CD14-positive monocyte (primary cell): Measurements from ENCODE around the gene BLOC1S4. TPM values are rescaled to one million over a fixed set of nuclear protein-coding genes. Genes with fewer than 3 reads are reported as not detected.
"Not testable (repeated sequence)": the region's sequence is repeated elsewhere in the genome, so short reads cannot be mapped to it uniquely, and the experiment has no call there.

ENCODE experiments used
- DNase-seq, 3 donors: peaks; one replicate each; pipeline ENCODE4 v3.0.0-alpha.2; 2011 to 2022
- H2AFZ ChIP-seq: 2 replicates; pipeline ENCODE4 v1.6.0; 2012; ENCODE audit warnings: mild to moderate bottlenecking, low read depth, low read length, inconsistent platforms; ENCODE audit not compliant: insufficient read depth, poor library complexity, severe bottlenecking
- H3K27ac ChIP-seq, 2 donors: 1 replicate in 1 of 2; 2 replicates in 1 of 2; pipeline ENCODE4 v1.5.1; 2012 to 2013; ENCODE audit warnings: low read length in 2 of 2, control low read depth in 1 of 2, inconsistent platforms in 1 of 2, low read depth in 1 of 2, mild to moderate bottlenecking in 1 of 2
- H3K27me3 ChIP-seq, 2 donors: one replicate each; pipeline versions ENCODE4 v1.6.0 to v1.6.1; 2011 to 2013; ENCODE audit warnings: low read length in 2 of 2; ENCODE audit not compliant: control insufficient read depth in 2 of 2, insufficient read depth in 2 of 2
- H3K36me3 ChIP-seq, 2 donors: replicated peaks in 1 of 2; 1 replicate in 1 of 2; 2 replicates in 1 of 2; pipeline versions ENCODE4 v1.5.1 to v1.6.1; 2012 to 2013; ENCODE audit warnings: low read length in 2 of 2, control low read depth in 1 of 2, inconsistent platforms in 1 of 2, mild to moderate bottlenecking in 1 of 2; ENCODE audit not compliant: insufficient read depth in 2 of 2, control insufficient read depth in 1 of 2
- H3K4me1 ChIP-seq, 2 donors: 1 replicate in 1 of 2; 2 replicates in 1 of 2; pipeline versions ENCODE4 v1.5.1 to v1.6.1; 2012 to 2013; ENCODE audit warnings: low read length in 2 of 2, control low read depth in 1 of 2, inconsistent platforms in 1 of 2, mild to moderate bottlenecking in 1 of 2, moderate library complexity in 1 of 2; ENCODE audit not compliant: insufficient read depth in 2 of 2, control insufficient read depth in 1 of 2
- H3K4me2 ChIP-seq: replicated peaks from 2 replicates; pipeline ENCODE3; 2012; ENCODE audit warnings: low read length, moderate library complexity, mild to moderate bottlenecking; ENCODE audit not compliant: poor library complexity, severe bottlenecking; ENCODE audit errors: extremely low read depth
- H3K4me3 ChIP-seq, 3 experiments: fragments of 200-600 bp in 1 of 3; sonication (generic) in 1 of 3; replicated peaks in 1 of 3; 1 replicate in 2 of 3; 2 replicates in 1 of 3; pipeline ENCODE4 v1.5.1; 2011 to 2013; ENCODE audit warnings: low read length in 3 of 3, mild to moderate bottlenecking in 3 of 3, control low read depth in 2 of 3, low read depth in 2 of 3, inconsistent platforms in 1 of 3, moderate library complexity in 1 of 3
- H3K79me2 ChIP-seq: 2 replicates; pipeline ENCODE4 v1.6.0; 2012; ENCODE audit warnings: mild to moderate bottlenecking, control low read depth, inconsistent platforms, low read length, moderate library complexity; ENCODE audit not compliant: insufficient read depth
- H3K9ac ChIP-seq: 2 replicates; pipeline ENCODE4 v1.6.0; 2017; ENCODE audit warnings: low read length, mild to moderate bottlenecking; ENCODE audit not compliant: insufficient read depth, poor library complexity, severe bottlenecking
- H3K9me3 ChIP-seq, 2 donors: replicated peaks in 1 of 2; 1 replicate in 1 of 2; 2 replicates in 1 of 2; pipeline versions ENCODE4 v1.5.1 to v1.6.1; 2012 to 2013; ENCODE audit warnings: low read length in 2 of 2, control low read depth in 1 of 2; ENCODE audit not compliant: control insufficient read depth in 1 of 2, insufficient read depth in 1 of 2
- H4K20me1 ChIP-seq: 2 replicates; pipeline ENCODE4 v1.6.0; 2012; ENCODE audit warnings: mild to moderate bottlenecking, low read length, control low read depth, moderate library complexity; ENCODE audit not compliant: insufficient read depth
- H3K27ac Mint-ChIP-seq, 7 donors: one replicate each; pipeline ENCODE4 v1.8.0; 2020; ENCODE audit warnings: mild to moderate bottlenecking in 7 of 7, mixed read lengths in 7 of 7, moderate library complexity in 6 of 7, inconsistent platforms in 2 of 7
- H3K27me3 Mint-ChIP-seq, 3 donors: one replicate each; pipeline ENCODE4 v1.8.0; 2021 to 2022; ENCODE audit warnings: low read depth in 3 of 3, mild to moderate bottlenecking in 3 of 3, mixed read lengths in 3 of 3, moderate library complexity in 3 of 3, inconsistent platforms in 1 of 3
- H3K36me3 Mint-ChIP-seq, 2 donors: one replicate each; pipeline ENCODE4 v1.8.0; 2020; ENCODE audit warnings: mixed read lengths in 2 of 2, inconsistent platforms in 1 of 2, mild to moderate bottlenecking in 1 of 2
- H3K4me1 Mint-ChIP-seq: one replicate; pipeline ENCODE4 v1.8.0; 2020; ENCODE audit warnings: mild to moderate bottlenecking, mixed read lengths
- H3K4me3 Mint-ChIP-seq, 2 donors: one replicate each; pipeline ENCODE4 v1.8.0; 2020; ENCODE audit warnings: mild to moderate bottlenecking in 2 of 2, mixed read lengths in 2 of 2, moderate library complexity in 1 of 2
- H3K9me3 Mint-ChIP-seq, 7 donors: one replicate each; pipeline ENCODE4 v1.8.0; 2020 to 2022; ENCODE audit warnings: mixed read lengths in 7 of 7, mild to moderate bottlenecking in 6 of 7, moderate library complexity in 6 of 7, inconsistent platforms in 2 of 7
- CTCF ChIP-seq: fragments of 200-600 bp; IDR thresholded peaks from one replicate; pipeline ENCODE4 v1.8.0; 2022; ENCODE audit warnings: antibody characterized with exemption, mild to moderate bottlenecking
- WGBS: methylation state at CpG from one replicate; pipeline ENCODE4 v1.1.5; 2013; ENCODE audit warnings: missing lambda C conversion rate; ENCODE audit not compliant: insufficient coverage; 5-methylcytosine and 5-hydroxymethylcytosine counted together
- intact Hi-C, 2 donors: fragments of 100-400 bp; cut with micrococcal nuclease; formaldehyde crosslinking; loops; one replicate each; pipeline versions ENCODE4 v1.15.0 to v1.15.1; 2023
- polyA plus RNA-seq, 3 donors: library from polyadenylated mRNA; depleted of rRNA in 1 of 3; unstranded in 2 of 3; stranded (reverse) in 1 of 3; fragments of 300-500 nt in 2 of 3; fragments of >200 nt in 1 of 3; fragmentation: Illumina TruSeq in 2 of 3; gene quantifications; 1 replicate in 2 of 3; 2 replicates in 1 of 3; pipeline ENCODE4 v1.2.3, GENCODE V29; 2012 to 2021

Gene BLOC1S4
- polyA plus RNA-seq, 3 donors, result 6.7 to 30.9 (median 20.1) TPM

- Mint-ChIP-seq H3K9me3 (no peaks in the 10 kb centered on the region), H3K4me3 (no peak overlapping the region), H3K27me3 (peaks cover 0 to 4% (median 2%) of the 10 kb centered on the region in 3 donors), H3K36me3 (no peaks in the 10 kb centered on the region), H3K27ac (no peak overlapping the region), H3K4me1 (peaks cover 20% of the 10 kb centered on the region)
- no peaks in the 10 kb centered on the region for H3K27me3 ChIP-seq
- no peaks in the 10 kb centered on the region for H3K79me2 ChIP-seq
- peaks cover 20 to 23% of the 10 kb centered on the region in 2 donors for H3K4me1 ChIP-seq
- no peaks in the 10 kb centered on the region for H4K20me1 ChIP-seq
- H2AFZ ChIP-seq, result no peak overlapping the region
- intact Hi-C loops, result no loop called here
- no peak overlapping the region for H3K27ac ChIP-seq
- H3K9me3 ChIP-seq, result no peaks in the 10 kb centered on the region
- no peak overlapping the region for H3K9ac ChIP-seq
- TF ChIP-seq CTCF, result no peak
- no peaks in the 10 kb centered on the region for H3K36me3 ChIP-seq
- 100% methylated on average over 1 of the region's 5 CpGs for WGBS
- no peak overlapping the region for H3K4me2 ChIP-seq
- no peak for DNase-seq
- H3K4me3 ChIP-seq, result no peak overlapping the region
These were observed 39.2 kb downstream of the BLOC1S4 start for GRCh38 chr4:6755088-6755753.

GRCh38 chr4:6756345-6756744, 40.4 kb downstream of the BLOC1S4 start:
- peaks cover 19% of the 10 kb centered on the region for H3K4me1 Mint-ChIP-seq
- H3K79me2 ChIP-seq, H3K27ac Mint-ChIP-seq, H3K27me3 ChIP-seq, H3K4me3 ChIP-seq, H4K20me1 ChIP-seq, H3K4me3 Mint-ChIP-seq, H3K36me3 Mint-ChIP-seq, H3K9me3 ChIP-seq, DNase-seq, H3K27ac ChIP-seq, H2AFZ ChIP-seq, H3K36me3 ChIP-seq, H3K4me2 ChIP-seq, intact Hi-C loops, H3K9ac ChIP-seq, H3K9me3 Mint-ChIP-seq, H3K27me3 Mint-ChIP-seq: not testable (repeated sequence)
- peaks cover 20 to 22% of the 10 kb centered on the region in 2 donors for H3K4me1 ChIP-seq
- WGBS, result 83% methylated on average over 1 of the region's 6 CpGs
